Thyroid gland (tissue), 4 donors: ENCODE data around the gene PPM1N.

Source experiments
- CTCF ChIP-seq, 6 experiments: fragments of 200-600 bp in 3 of 6; fragments of 450-650 bp in 3 of 6; sonication (generic) in 3 of 6; IDR thresholded peaks; one replicate each; pipeline ENCODE4 v1.5.1; 2016 to 2019; ENCODE audit warnings: antibody characterized with exemption in 6 of 6, mild to moderate bottlenecking in 2 of 6, inconsistent platforms in 1 of 6, moderate library complexity in 1 of 6
- POLR2A ChIP-seq, 2 donors: fragments of 450-650 bp; IDR thresholded peaks; one replicate each; pipeline ENCODE4 v1.6.1; 2017; ENCODE audit warnings: antibody characterized with exemption in 2 of 2, mild to moderate bottlenecking in 2 of 2, moderate library complexity in 1 of 2

GRCh38 chr19:45529420-45529785 lies 31.2 kb downstream of the PPM1N start:
- TF ChIP-seq CTCF (IDR thresholded peaks at IDR 0.05): no peak
- TF ChIP-seq POLR2A (IDR thresholded peaks at IDR 0.05): no peak
